K562 (cell line): ENCODE measurements around the gene ERBB3. TPM values are rescaled to one million over a fixed set of nuclear protein-coding genes. Genes with fewer than 3 reads are reported as not detected.
A peak's percentile ranks its signal among the peaks of the same experiment; 100 is the strongest.

Source experiments
- ARID2 ChIP-seq: fragments of 450-650 bp; IDR thresholded peaks from 2 replicates; pipeline ENCODE4 v1.6.1; 2017; ENCODE audit warnings: antibody characterized with exemption, mild to moderate bottlenecking
- BCOR ChIP-seq: fragments of 450-650 bp; IDR thresholded peaks from 2 replicates; pipeline ENCODE4 v1.6.1; 2016
- HNRNPH1 ChIP-seq: fragments of 200-400 bp; formaldehyde crosslinking; optimal IDR thresholded peaks from 2 replicates; pipeline ENCODE3; 2017; ENCODE audit warnings: low read depth, mild to moderate bottlenecking, low read length, moderate library complexity
- NEUROD1 ChIP-seq: fragments of 150-350 bp; IDR thresholded peaks from 2 replicates; pipeline ENCODE4 v1.6.1; 2014; ENCODE audit warnings: borderline replicate concordance, low read length, low read depth; ENCODE audit not compliant: partially characterized antibody
- NR4A1 ChIP-seq, 2 experiments: fragments of 250-450 bp in 1 of 2; fragments of 450-650 bp in 1 of 2; sonication (Bioruptor Pico) in 1 of 2; IDR thresholded peaks; 2 replicates each; pipeline versions ENCODE4 v1.4.0 to v1.6.1; 2016 to 2020; ENCODE audit warnings: mild to moderate bottlenecking in 2 of 2, missing compliant biosample characterization in 1 of 2, missing genetic modification characterization in 1 of 2, moderate library complexity in 1 of 2
- ZNF263 ChIP-seq: sonication (generic); formaldehyde crosslinking; IDR thresholded peaks from 2 replicates; pipeline ENCODE4 v1.8.0; 2022; ENCODE audit warnings: mild to moderate bottlenecking, missing genetic modification reagents, borderline replicate concordance
- ZNF717 ChIP-seq: fragments of 250-450 bp; sonication (Bioruptor Pico); IDR thresholded peaks from 2 replicates; pipeline ENCODE4 v1.5.0; 2021
- polyA plus RNA-seq, 8 experiments: library from polyadenylated mRNA; depleted of rRNA in 4 of 8; stranded (reverse) in 5 of 8; unstranded in 3 of 8; fragments of >200 nt; fragmentation: Nextera tagmentation in 2 of 8; fragmentation: Illumina TruSeq in 1 of 8; extraction: Ambion mirVana in 2 of 8; extraction: Trizol in 1 of 8; gene quantifications; 2 replicates each; pipeline versions ENCODE4 v1.2.1 to v1.2.3, GENCODE V29; 2011 to 2014; ENCODE audit warnings: inconsistent platforms in 1 of 8, missing spikeins in 1 of 8
- total RNA-seq, 7 experiments: library from RNA; depleted of rRNA in 6 of 7; stranded (reverse); fragments of >200 nt in 6 of 7; fragmentation: Illumina TruSeq in 2 of 7; extraction: Trizol in 2 of 7; gene quantifications; 2 replicates each; pipeline versions ENCODE4 v1.2.1 to v1.2.3, GENCODE V29; 2011 to 2021; ENCODE audit warnings: low replicate concordance in 1 of 7
- TF ChIP-seq, protein P1 (sequence below), 3 experiments: fragments of 200-800 bp in 1 of 3; fragments of 250-450 bp in 1 of 3; fragments of 450-650 bp in 1 of 3; sonication (Bioruptor Pico) in 1 of 3; sonication (Bioruptor generic) in 1 of 3; formaldehyde crosslinking in 1 of 3; IDR thresholded peaks; 2 replicates each; pipeline versions ENCODE4 v1.6.1 to v1.8.0; 2016 to 2022; ENCODE audit warnings: mild to moderate bottlenecking in 2 of 3, missing genetic modification characterization in 2 of 3, missing compliant biosample characterization in 1 of 3, moderate library complexity in 1 of 3
- TF ChIP-seq, protein P2 (sequence below), 3 experiments: IDR thresholded peaks in 2 of 3; conservative IDR thresholded peaks in 1 of 3; 2 replicates each; pipeline ENCODE4 v1.5.1; 2011 to 2012; ENCODE audit warnings: low read length in 3 of 3, mild to moderate bottlenecking in 3 of 3, control low read depth in 2 of 3, improper control_type of control experiment in 1 of 3, inconsistent platforms in 1 of 3, low read depth in 1 of 3, mixed read lengths in 1 of 3, moderate library complexity in 1 of 3; ENCODE audit not compliant: insufficient read depth in 2 of 3
- TF ChIP-seq, protein P3 (sequence below): fragments of 250-450 bp; sonication (Bioruptor Pico); IDR thresholded peaks from 2 replicates; pipeline ENCODE4 v1.9.0; 2021; ENCODE audit warnings: mild to moderate bottlenecking, inconsistent platforms
- TF ChIP-seq, protein P4 (sequence below): fragments of 250-450 bp; sonication (Bioruptor Pico); IDR thresholded peaks from 2 replicates; pipeline ENCODE4 v1.5.0; 2020; ENCODE audit warnings: mild to moderate bottlenecking
- TF ChIP-seq, protein P5 (sequence below): fragments of 150-350 bp; IDR thresholded peaks from 2 replicates; pipeline ENCODE4 v1.6.1; 2014; ENCODE audit warnings: low read depth, mild to moderate bottlenecking, low read length, borderline replicate concordance

ERBB3 gene
- total and polyA plus RNA-seq, 9 of the 15 experiments (the other 6 are each of a cell fraction or from before 2014, with no cell fraction given) = 1.5 to 5.4 (median 3.8) TPM

DNA sequence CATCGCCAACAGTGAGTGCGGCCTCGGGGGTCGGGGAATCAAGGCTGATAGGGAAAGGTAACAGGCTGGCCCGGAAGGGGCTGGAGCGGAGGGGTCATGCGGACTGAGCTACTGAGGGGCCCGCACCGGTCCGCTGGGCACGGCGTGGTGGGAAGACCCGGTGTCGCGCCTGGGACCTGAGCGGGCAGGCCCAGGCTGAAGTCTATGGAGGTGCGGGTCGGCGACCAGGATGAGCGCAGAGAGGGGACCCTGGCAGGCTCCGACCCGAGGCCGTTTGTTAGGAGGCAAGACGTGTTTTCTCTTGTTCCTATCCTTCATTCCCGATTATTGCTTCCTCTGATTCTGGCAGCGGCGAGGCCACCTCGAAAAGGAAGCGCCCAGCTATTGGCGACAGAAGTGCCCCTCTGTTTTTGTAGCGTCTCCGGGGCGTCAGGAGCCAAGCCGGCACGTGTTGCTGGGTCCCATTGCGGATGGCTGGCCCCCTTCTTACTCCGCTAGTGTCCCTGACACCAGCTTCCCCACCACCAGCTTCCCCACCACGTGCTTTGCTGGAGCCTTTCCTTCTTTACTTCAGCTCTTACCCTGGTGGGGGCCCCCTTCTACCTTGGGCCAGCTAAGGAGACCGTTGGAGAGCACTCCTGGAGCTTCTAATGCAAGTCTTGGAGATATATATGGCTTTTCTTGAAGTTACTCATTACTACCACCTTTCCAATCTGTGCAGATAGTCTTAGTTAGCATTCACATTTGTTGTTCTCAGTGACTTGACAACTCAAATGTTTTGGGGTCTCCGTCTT lies 25.0 kb downstream of the ERBB3 start (continued):
- TF ChIP-seq, protein P1, sequence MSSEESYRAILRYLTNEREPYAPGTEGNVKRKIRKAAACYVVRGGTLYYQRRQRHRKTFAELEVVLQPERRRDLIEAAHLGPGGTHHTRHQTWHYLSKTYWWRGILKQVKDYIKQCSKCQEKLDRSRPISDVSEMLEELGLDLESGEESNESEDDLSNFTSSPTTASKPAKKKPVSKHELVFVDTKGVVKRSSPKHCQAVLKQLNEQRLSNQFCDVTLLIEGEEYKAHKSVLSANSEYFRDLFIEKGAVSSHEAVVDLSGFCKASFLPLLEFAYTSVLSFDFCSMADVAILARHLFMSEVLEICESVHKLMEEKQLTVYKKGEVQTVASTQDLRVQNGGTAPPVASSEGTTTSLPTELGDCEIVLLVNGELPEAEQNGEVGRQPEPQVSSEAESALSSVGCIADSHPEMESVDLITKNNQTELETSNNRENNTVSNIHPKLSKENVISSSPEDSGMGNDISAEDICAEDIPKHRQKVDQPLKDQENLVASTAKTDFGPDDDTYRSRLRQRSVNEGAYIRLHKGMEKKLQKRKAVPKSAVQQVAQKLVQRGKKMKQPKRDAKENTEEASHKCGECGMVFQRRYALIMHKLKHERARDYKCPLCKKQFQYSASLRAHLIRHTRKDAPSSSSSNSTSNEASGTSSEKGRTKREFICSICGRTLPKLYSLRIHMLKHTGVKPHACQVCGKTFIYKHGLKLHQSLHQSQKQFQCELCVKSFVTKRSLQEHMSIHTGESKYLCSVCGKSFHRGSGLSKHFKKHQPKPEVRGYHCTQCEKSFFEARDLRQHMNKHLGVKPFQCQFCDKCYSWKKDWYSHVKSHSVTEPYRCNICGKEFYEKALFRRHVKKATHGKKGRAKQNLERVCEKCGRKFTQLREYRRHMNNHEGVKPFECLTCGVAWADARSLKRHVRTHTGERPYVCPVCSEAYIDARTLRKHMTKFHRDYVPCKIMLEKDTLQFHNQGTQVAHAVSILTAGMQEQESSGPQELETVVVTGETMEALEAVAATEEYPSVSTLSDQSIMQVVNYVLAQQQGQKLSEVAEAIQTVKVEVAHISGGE (CRISPR knock-in tag; IDR thresholded peaks at IDR 0.05) = 0 out of 6 replicates have a peak, but pooled peaks of 1 of the 3 experiments have one; percentile 33
- TF ChIP-seq ARID2 (no peak), ZNF263 (no peak), NEUROD1 (no peak), HNRNPH1 (no peak), NR4A1 (CRISPR knock-in tag; IDR thresholded peaks at IDR 0.05) (no peak), NR4A1 (tag; IDR thresholded peaks at IDR 0.05) (no peak), BCOR (no peak), ZNF717 (CRISPR knock-in tag) (no peak)
- TF ChIP-seq, protein P2, sequence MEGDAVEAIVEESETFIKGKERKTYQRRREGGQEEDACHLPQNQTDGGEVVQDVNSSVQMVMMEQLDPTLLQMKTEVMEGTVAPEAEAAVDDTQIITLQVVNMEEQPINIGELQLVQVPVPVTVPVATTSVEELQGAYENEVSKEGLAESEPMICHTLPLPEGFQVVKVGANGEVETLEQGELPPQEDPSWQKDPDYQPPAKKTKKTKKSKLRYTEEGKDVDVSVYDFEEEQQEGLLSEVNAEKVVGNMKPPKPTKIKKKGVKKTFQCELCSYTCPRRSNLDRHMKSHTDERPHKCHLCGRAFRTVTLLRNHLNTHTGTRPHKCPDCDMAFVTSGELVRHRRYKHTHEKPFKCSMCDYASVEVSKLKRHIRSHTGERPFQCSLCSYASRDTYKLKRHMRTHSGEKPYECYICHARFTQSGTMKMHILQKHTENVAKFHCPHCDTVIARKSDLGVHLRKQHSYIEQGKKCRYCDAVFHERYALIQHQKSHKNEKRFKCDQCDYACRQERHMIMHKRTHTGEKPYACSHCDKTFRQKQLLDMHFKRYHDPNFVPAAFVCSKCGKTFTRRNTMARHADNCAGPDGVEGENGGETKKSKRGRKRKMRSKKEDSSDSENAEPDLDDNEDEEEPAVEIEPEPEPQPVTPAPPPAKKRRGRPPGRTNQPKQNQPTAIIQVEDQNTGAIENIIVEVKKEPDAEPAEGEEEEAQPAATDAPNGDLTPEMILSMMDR (IDR thresholded peaks at IDR 0.05 in 2 of 3, conservative IDR thresholded peaks at IDR 0.05 in 1 of 3; ENCODE audit: insufficient read depth in 2 of 3, low read depth in 1 of 3, low read length in 3 of 3) = peak; percentile 19 to 28 (median 24); a peak in 1 of 6 replicates
- TF ChIP-seq, protein P3, sequence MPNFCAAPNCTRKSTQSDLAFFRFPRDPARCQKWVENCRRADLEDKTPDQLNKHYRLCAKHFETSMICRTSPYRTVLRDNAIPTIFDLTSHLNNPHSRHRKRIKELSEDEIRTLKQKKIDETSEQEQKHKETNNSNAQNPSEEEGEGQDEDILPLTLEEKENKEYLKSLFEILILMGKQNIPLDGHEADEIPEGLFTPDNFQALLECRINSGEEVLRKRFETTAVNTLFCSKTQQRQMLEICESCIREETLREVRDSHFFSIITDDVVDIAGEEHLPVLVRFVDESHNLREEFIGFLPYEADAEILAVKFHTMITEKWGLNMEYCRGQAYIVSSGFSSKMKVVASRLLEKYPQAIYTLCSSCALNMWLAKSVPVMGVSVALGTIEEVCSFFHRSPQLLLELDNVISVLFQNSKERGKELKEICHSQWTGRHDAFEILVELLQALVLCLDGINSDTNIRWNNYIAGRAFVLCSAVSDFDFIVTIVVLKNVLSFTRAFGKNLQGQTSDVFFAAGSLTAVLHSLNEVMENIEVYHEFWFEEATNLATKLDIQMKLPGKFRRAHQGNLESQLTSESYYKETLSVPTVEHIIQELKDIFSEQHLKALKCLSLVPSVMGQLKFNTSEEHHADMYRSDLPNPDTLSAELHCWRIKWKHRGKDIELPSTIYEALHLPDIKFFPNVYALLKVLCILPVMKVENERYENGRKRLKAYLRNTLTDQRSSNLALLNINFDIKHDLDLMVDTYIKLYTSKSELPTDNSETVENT = no peak
- TF ChIP-seq, protein P4, sequence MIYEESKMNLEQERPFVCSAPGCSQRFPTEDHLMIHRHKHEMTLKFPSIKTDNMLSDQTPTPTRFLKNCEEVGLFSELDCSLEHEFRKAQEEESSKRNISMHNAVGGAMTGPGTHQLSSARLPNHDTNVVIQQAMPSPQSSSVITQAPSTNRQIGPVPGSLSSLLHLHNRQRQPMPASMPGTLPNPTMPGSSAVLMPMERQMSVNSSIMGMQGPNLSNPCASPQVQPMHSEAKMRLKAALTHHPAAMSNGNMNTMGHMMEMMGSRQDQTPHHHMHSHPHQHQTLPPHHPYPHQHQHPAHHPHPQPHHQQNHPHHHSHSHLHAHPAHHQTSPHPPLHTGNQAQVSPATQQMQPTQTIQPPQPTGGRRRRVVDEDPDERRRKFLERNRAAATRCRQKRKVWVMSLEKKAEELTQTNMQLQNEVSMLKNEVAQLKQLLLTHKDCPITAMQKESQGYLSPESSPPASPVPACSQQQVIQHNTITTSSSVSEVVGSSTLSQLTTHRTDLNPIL = no peak
- TF ChIP-seq, protein P5, sequence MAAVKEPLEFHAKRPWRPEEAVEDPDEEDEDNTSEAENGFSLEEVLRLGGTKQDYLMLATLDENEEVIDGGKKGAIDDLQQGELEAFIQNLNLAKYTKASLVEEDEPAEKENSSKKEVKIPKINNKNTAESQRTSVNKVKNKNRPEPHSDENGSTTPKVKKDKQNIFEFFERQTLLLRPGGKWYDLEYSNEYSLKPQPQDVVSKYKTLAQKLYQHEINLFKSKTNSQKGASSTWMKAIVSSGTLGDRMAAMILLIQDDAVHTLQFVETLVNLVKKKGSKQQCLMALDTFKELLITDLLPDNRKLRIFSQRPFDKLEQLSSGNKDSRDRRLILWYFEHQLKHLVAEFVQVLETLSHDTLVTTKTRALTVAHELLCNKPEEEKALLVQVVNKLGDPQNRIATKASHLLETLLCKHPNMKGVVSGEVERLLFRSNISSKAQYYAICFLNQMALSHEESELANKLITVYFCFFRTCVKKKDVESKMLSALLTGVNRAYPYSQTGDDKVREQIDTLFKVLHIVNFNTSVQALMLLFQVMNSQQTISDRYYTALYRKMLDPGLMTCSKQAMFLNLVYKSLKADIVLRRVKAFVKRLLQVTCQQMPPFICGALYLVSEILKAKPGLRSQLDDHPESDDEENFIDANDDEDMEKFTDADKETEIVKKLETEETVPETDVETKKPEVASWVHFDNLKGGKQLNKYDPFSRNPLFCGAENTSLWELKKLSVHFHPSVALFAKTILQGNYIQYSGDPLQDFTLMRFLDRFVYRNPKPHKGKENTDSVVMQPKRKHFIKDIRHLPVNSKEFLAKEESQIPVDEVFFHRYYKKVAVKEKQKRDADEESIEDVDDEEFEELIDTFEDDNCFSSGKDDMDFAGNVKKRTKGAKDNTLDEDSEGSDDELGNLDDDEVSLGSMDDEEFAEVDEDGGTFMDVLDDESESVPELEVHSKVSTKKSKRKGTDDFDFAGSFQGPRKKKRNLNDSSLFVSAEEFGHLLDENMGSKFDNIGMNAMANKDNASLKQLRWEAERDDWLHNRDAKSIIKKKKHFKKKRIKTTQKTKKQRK = no peak
